ENCODE data around the gene DUXB. TPM values are rescaled to one million over a fixed set of nuclear protein-coding genes. Genes with fewer than 3 reads are reported as not detected.

Gene DUXB
- not detected for total RNA-seq (2021; fragmentation: NEBNext Ultra II Directional; extraction: Animal tissue kit (Norgen Biotek cat#: 25700))
- long read RNA-seq = 0 reads

- TF ChIP-seq CTCF (IDR thresholded peaks at IDR 0.05) = no peak
- no peak within 1 kb of the TSS for H3K27ac Mint-ChIP-seq
- DNase-seq = no peak
- no peak within 1 kb of the TSS for H3K4me3 Mint-ChIP-seq
- H3K9me3 Mint-ChIP-seq = no peaks in the 10 kb centered on the region
- H3K36me3 Mint-ChIP-seq (ENCODE audit: low read depth) = no peaks in the 10 kb centered on the region
- peaks cover 29% of the 10 kb centered on the region for H3K4me1 Mint-ChIP-seq (ENCODE audit: low read depth)
- peaks cover 8% of the 10 kb centered on the region for H3K27me3 Mint-ChIP-seq (ENCODE audit: insufficient read depth)
These were observed at the start of gene DUXB for GRCh38 chr16:75701361-75701760. Gene DUXB (minus strand): TSS chr16:75701461. CDS start chr16:75701418, 43 bp downstream.

- no peak overlapping the region for H3K4me3 Mint-ChIP-seq
- H3K36me3 Mint-ChIP-seq (ENCODE audit: low read depth) = no peaks in the 10 kb centered on the region
- no peak for TF ChIP-seq CTCF (IDR thresholded peaks at IDR 0.05)
- H3K4me1 Mint-ChIP-seq (ENCODE audit: low read depth) = no peaks in the 10 kb centered on the region
- H3K9me3 Mint-ChIP-seq = no peaks in the 10 kb centered on the region
- no peak for DNase-seq
- peaks cover 6% of the 10 kb centered on the region for H3K27me3 Mint-ChIP-seq (ENCODE audit: insufficient read depth)
- no peak overlapping the region for H3K27ac Mint-ChIP-seq
These were observed 49.3 kb upstream of the DUXB start for GRCh38 chr16:75750528-75750927.

GRCh38 chr16:75746359-75746758 lies 45.1 kb upstream of the DUXB start:
- Mint-ChIP-seq H3K27me3 (ENCODE audit: insufficient read depth) (peaks cover 2% of the 10 kb centered on the region; the same call in 1 of the 2 replicates), H3K9me3 (peaks cover 24% of the 10 kb centered on the region), H3K36me3 (ENCODE audit: low read depth) (peaks cover 9% of the 10 kb centered on the region), H3K4me3 (no peak overlapping the region), H3K27ac (no peak overlapping the region), H3K4me1 (ENCODE audit: low read depth) (no peaks in the 10 kb centered on the region)
- no peak for DNase-seq
- no peak for TF ChIP-seq CTCF (IDR thresholded peaks at IDR 0.05)

- DNase-seq = no peak
- TF ChIP-seq CTCF (IDR thresholded peaks at IDR 0.05) = no peak
- peaks cover 2% of the 10 kb centered on the region; the same call in 1 of the 2 replicates for H3K27me3 Mint-ChIP-seq (ENCODE audit: insufficient read depth)
- no peaks in the 10 kb centered on the region for H3K4me1 Mint-ChIP-seq (ENCODE audit: low read depth)
- no peak overlapping the region for H3K27ac Mint-ChIP-seq
- H3K36me3 Mint-ChIP-seq (ENCODE audit: low read depth) = peaks cover 9% of the 10 kb centered on the region
- peaks cover 30% of the 10 kb centered on the region for H3K9me3 Mint-ChIP-seq
- H3K4me3 Mint-ChIP-seq = no peak overlapping the region
These were observed 44.6 kb upstream of the DUXB start for GRCh38 chr16:75745823-75746222.

GRCh38 chr16:75745242-75745641 lies 44.0 kb upstream of the DUXB start:
- no peak for TF ChIP-seq CTCF (IDR thresholded peaks at IDR 0.05)
- Mint-ChIP-seq H3K9me3 (peaks cover 33% of the 10 kb centered on the region), H3K4me1 (ENCODE audit: low read depth) (no peaks in the 10 kb centered on the region), H3K36me3 (ENCODE audit: low read depth) (peaks cover 9% of the 10 kb centered on the region), H3K4me3 (no peak overlapping the region), H3K27ac (no peak overlapping the region), H3K27me3 (ENCODE audit: insufficient read depth) (peaks cover 2% of the 10 kb centered on the region; the same call in 1 of the 2 replicates)
- DNase-seq = no peak
